ENCODE data around the gene TRIOBP. TPM values are rescaled to one million over a fixed set of nuclear protein-coding genes. Genes with fewer than 3 reads are reported as not detected.

Gene TRIOBP
- total and polyA plus RNA-seq, 2 of the 4 experiments (the other 2 are of a cell fraction): 46.4 to 69.8 TPM

- WGBS, 2 experiments (ENCODE audit: extremely low coverage in 2 of 2, insufficient read length in 1 of 2): 3% methylated on average over 45 of the region's 62 CpGs; no CpG with 5 or more reads in 1 of the 2 experiments
- 0 out of 2 replicates have a peak, but pooled peaks cover 3% of the 10 kb centered on the region for H3K9me1 ChIP-seq (ENCODE audit: insufficient read depth, low read length)
- POLR2A ChIA-PET (ENCODE audit: unreplicated experiment): no interaction called here
- H3K79me1 ChIP-seq (ENCODE audit: low read depth in 1 of 2, low read length in 2 of 2): peaks cover 20 to 37% of the 10 kb centered on the region in 2 experiments
- intact Hi-C loops (cut with micrococcal nuclease): no loop called here
- H3K56ac ChIP-seq (ENCODE audit: extremely low read depth, insufficient read depth, low read length): peak within 1 kb of the TSS; percentile 92
- H3K18ac ChIP-seq (ENCODE audit: low read depth, low read length): peak within 1 kb of the TSS; percentile 85
- dilution Hi-C loops (cut with HindIII; ENCODE audit: low sequenced_read_pairs, unreplicated experiment): no loop called here
- peak; percentile 86 for DNase-seq
- H2BK5ac ChIP-seq (ENCODE audit: low read depth, low read length, poor library complexity, severe bottlenecking): peak within 1 kb of the TSS; percentile 94
- H3K4ac ChIP-seq (ENCODE audit: low read depth, low read length): peak within 1 kb of the TSS; percentile 96
- in situ Hi-C loops (cut with MboI; ENCODE audit: low sequenced_read_pairs): no loop called here
- H3K4me2 ChIP-seq (ENCODE audit: low read depth, low read length): peak within 1 kb of the TSS; percentile 95
- peak within 1 kb of the TSS; percentile 84 to 99 for H4K8ac ChIP-seq (ENCODE audit: low read depth in 2 of 2, low read length in 2 of 2)
- H3K4me1 ChIP-seq (ENCODE audit: control insufficient read depth, insufficient read depth, low read length): peaks cover 5% of the 10 kb centered on the region
- peaks cover 22% of the 10 kb centered on the region for H3K36me3 ChIP-seq (ENCODE audit: control insufficient read depth, insufficient read depth, low read length)
- H3K9ac ChIP-seq (ENCODE audit: low read depth, low read length): peak within 1 kb of the TSS; percentile 95
- peak within 1 kb of the TSS; percentile 81 for H3K4me3 ChIP-seq (ENCODE audit: insufficient read depth, low read depth, low read length)
- peak within 1 kb of the TSS; percentile 95 for H4K91ac ChIP-seq (ENCODE audit: insufficient read depth, low read depth, low read length)
- peak within 1 kb of the TSS; percentile 68; the same call in 1 of the 2 replicates for H2BK20ac ChIP-seq (ENCODE audit: low read depth, low read length)
- peak; percentile 90 for ATAC-seq (ENCODE audit: low read depth)
- H4K5ac ChIP-seq (ENCODE audit: low read depth, low read length): peak within 1 kb of the TSS; percentile 96
- peak within 1 kb of the TSS; percentile 96 for H2AK5ac ChIP-seq (ENCODE audit: low read depth, low read length)
- CTCF ChIA-PET: interaction anchor here (0.9 to 1.3 kb wide), 2 partner anchors 43 to 49 kb away, joined by 4 to 5 read pairs; no protein-coding TSS in a partner anchor
- no peaks in the 10 kb centered on the region for H3K9me3 ChIP-seq (ENCODE audit: control insufficient read depth, insufficient read depth, low read length)
- peak within 1 kb of the TSS; percentile 70; the same call in 2 of the 3 replicates for H2BK15ac ChIP-seq (ENCODE audit: low read depth, low read length)
- no peaks in the 10 kb centered on the region for H3K27me3 ChIP-seq (ENCODE audit: control insufficient read depth, insufficient read depth, low read length)
- H2AK9ac ChIP-seq (replicated peaks; ENCODE audit: low read depth, low read length, poor library complexity): peak within 1 kb of the TSS; percentile 66
- no TSS peak for BruUV-seq (replicated peaks)
- TF ChIP-seq MAZ (IDR thresholded peaks at IDR 0.05; ENCODE audit: borderline replicate concordance, low read depth, low read length): peak; percentile 78; the same call in 1 of the 2 replicates
- TF ChIP-seq MXI1 (IDR thresholded peaks at IDR 0.05; ENCODE audit: borderline replicate concordance, low read depth, low read length): peak; percentile 90
- TF ChIP-seq RFX5 (IDR thresholded peaks at IDR 0.05; ENCODE audit: low read depth, low read length): no peak
- TF ChIP-seq, protein P1, sequence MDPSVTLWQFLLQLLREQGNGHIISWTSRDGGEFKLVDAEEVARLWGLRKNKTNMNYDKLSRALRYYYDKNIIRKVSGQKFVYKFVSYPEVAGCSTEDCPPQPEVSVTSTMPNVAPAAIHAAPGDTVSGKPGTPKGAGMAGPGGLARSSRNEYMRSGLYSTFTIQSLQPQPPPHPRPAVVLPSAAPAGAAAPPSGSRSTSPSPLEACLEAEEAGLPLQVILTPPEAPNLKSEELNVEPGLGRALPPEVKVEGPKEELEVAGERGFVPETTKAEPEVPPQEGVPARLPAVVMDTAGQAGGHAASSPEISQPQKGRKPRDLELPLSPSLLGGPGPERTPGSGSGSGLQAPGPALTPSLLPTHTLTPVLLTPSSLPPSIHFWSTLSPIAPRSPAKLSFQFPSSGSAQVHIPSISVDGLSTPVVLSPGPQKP (IDR thresholded peaks at IDR 0.05; ENCODE audit: borderline replicate concordance, low read depth, low read length): 0 out of 2 replicates have a peak, but pooled peaks have one; percentile 5
- peak; percentile 67 for TF ChIP-seq POLR2A (IDR thresholded peaks at IDR 0.05; ENCODE audit: low read depth, low read length)
- TF ChIP-seq CHD1 (IDR thresholded peaks at IDR 0.05; ENCODE audit: low read depth, low read length): no peak
- peak within 1 kb of the TSS; percentile 97 for H3K27ac ChIP-seq (ENCODE audit: insufficient read depth, low read length)
- peak within 1 kb of the TSS; percentile 94 for H2BK120ac ChIP-seq (ENCODE audit: low read depth, low read length)
- H3K14ac ChIP-seq (replicated peaks; ENCODE audit: low read depth, low read length): peak within 1 kb of the TSS; percentile 98
- H2AFZ ChIP-seq (replicated peaks; ENCODE audit: low read length, poor library complexity): peak within 1 kb of the TSS; percentile 98
- H3K23ac ChIP-seq (ENCODE audit: low read depth, low read length): peak within 1 kb of the TSS; percentile 95; the same call in 1 of the 2 replicates
- H4K20me1 ChIP-seq (ENCODE audit: insufficient read depth, low read length): peaks cover 6% of the 10 kb centered on the region
Measured at GRCh38 chr22:37686002-37686982, 10.6 kb upstream of the TRIOBP start, which contains the start of gene NOL12. NOL12 (plus strand) TSS chr22:37686343; CDS start chr22:37686393, 50 bp downstream.

Data from IMR-90 (cell line).